H1 (cell line): Measurements from ENCODE around the gene ODC1. TPM values are rescaled to one million over a fixed set of nuclear protein-coding genes. Genes with fewer than 3 reads are reported as not detected.

Experiments
- CBX8 ChIP-seq: fragments of 300-800, 300-1000 bp; sonication (generic); IDR thresholded peaks from 2 replicates; pipeline ENCODE4 v1.7.1; 2016; ENCODE audit warnings: low read depth, low read length, borderline replicate concordance
- FOSL1 ChIP-seq: IDR thresholded peaks from 2 replicates; pipeline ENCODE4 v1.6.1; 2011; ENCODE audit warnings: mild to moderate bottlenecking, low read depth, low read length, moderate library complexity; ENCODE audit not compliant: insufficient read depth
- POU5F1 ChIP-seq: IDR thresholded peaks from 2 replicates; pipeline ENCODE4 v1.6.1; 2011; ENCODE audit warnings: low read depth, mild to moderate bottlenecking, low read length, moderate library complexity
- SP2 ChIP-seq: IDR thresholded peaks from 2 replicates; pipeline ENCODE4 v1.6.1; 2012; ENCODE audit warnings: mild to moderate bottlenecking, low read length, inconsistent platforms
- polyA plus RNA-seq, 7 experiments: library from polyadenylated mRNA; depleted of rRNA in 3 of 7; stranded (reverse) in 5 of 7; unstranded in 2 of 7; fragments of >200 nt in 5 of 7; fragments of 200-250 nt in 2 of 7; gene quantifications; 1 replicate in 5 of 7; 2 replicates in 1 of 7; 4 replicates in 1 of 7; pipeline versions ENCODE4 v1.2.1 to v1.2.3, GENCODE V29; 2011 to 2013; ENCODE audit warnings: missing spikeins in 2 of 7, mixed read lengths in 2 of 7
- total RNA-seq: library from RNA; stranded (reverse); fragmentation: NEBNext Ultra II Directional; extraction: Animal tissue kit (Norgen Biotek cat#: 25700); gene quantifications from 2 replicates; pipeline ENCODE4 v1.2.1, GENCODE V29; 2021
- TF ChIP-seq, protein P1 (sequence below): fragments of 300-600 bp; sonication (generic); IDR thresholded peaks from 2 replicates; pipeline ENCODE4 v1.7.1; 2012; ENCODE audit warnings: low read length, moderate library complexity, mild to moderate bottlenecking, inconsistent platforms; ENCODE audit not compliant: insufficient replicate concordance

The ODC1 gene
- total and polyA plus RNA-seq, 2 of the 8 experiments (the other 6 are each of a cell fraction or from before 2014, with no cell fraction given) = 57.2 to 76.7 TPM

GRCh38 chr2:10396464-10396863 is 51.7 kb downstream of the ODC1 start (continued):
- TF ChIP-seq, protein P1, sequence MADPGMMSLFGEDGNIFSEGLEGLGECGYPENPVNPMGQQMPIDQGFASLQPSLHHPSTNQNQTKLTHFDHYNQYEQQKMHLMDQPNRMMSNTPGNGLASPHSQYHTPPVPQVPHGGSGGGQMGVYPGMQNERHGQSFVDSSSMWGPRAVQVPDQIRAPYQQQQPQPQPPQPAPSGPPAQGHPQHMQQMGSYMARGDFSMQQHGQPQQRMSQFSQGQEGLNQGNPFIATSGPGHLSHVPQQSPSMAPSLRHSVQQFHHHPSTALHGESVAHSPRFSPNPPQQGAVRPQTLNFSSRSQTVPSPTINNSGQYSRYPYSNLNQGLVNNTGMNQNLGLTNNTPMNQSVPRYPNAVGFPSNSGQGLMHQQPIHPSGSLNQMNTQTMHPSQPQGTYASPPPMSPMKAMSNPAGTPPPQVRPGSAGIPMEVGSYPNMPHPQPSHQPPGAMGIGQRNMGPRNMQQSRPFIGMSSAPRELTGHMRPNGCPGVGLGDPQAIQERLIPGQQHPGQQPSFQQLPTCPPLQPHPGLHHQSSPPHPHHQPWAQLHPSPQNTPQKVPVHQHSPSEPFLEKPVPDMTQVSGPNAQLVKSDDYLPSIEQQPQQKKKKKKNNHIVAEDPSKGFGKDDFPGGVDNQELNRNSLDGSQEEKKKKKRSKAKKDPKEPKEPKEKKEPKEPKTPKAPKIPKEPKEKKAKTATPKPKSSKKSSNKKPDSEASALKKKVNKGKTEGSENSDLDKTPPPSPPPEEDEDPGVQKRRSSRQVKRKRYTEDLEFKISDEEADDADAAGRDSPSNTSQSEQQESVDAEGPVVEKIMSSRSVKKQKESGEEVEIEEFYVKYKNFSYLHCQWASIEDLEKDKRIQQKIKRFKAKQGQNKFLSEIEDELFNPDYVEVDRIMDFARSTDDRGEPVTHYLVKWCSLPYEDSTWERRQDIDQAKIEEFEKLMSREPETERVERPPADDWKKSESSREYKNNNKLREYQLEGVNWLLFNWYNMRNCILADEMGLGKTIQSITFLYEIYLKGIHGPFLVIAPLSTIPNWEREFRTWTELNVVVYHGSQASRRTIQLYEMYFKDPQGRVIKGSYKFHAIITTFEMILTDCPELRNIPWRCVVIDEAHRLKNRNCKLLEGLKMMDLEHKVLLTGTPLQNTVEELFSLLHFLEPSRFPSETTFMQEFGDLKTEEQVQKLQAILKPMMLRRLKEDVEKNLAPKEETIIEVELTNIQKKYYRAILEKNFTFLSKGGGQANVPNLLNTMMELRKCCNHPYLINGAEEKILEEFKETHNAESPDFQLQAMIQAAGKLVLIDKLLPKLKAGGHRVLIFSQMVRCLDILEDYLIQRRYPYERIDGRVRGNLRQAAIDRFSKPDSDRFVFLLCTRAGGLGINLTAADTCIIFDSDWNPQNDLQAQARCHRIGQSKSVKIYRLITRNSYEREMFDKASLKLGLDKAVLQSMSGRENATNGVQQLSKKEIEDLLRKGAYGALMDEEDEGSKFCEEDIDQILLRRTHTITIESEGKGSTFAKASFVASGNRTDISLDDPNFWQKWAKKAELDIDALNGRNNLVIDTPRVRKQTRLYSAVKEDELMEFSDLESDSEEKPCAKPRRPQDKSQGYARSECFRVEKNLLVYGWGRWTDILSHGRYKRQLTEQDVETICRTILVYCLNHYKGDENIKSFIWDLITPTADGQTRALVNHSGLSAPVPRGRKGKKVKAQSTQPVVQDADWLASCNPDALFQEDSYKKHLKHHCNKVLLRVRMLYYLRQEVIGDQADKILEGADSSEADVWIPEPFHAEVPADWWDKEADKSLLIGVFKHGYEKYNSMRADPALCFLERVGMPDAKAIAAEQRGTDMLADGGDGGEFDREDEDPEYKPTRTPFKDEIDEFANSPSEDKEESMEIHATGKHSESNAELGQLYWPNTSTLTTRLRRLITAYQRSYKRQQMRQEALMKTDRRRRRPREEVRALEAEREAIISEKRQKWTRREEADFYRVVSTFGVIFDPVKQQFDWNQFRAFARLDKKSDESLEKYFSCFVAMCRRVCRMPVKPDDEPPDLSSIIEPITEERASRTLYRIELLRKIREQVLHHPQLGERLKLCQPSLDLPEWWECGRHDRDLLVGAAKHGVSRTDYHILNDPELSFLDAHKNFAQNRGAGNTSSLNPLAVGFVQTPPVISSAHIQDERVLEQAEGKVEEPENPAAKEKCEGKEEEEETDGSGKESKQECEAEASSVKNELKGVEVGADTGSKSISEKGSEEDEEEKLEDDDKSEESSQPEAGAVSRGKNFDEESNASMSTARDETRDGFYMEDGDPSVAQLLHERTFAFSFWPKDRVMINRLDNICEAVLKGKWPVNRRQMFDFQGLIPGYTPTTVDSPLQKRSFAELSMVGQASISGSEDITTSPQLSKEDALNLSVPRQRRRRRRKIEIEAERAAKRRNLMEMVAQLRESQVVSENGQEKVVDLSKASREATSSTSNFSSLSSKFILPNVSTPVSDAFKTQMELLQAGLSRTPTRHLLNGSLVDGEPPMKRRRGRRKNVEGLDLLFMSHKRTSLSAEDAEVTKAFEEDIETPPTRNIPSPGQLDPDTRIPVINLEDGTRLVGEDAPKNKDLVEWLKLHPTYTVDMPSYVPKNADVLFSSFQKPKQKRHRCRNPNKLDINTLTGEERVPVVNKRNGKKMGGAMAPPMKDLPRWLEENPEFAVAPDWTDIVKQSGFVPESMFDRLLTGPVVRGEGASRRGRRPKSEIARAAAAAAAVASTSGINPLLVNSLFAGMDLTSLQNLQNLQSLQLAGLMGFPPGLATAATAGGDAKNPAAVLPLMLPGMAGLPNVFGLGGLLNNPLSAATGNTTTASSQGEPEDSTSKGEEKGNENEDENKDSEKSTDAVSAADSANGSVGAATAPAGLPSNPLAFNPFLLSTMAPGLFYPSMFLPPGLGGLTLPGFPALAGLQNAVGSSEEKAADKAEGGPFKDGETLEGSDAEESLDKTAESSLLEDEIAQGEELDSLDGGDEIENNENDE = no peak
- TF ChIP-seq FOSL1 (no peak), CBX8 (no peak), POU5F1 (no peak), SP2 (no peak)
